OCI-LY7 (cell line): ENCODE results near the gene TCP1.

Experiments used
- EZH2phosphoT487 ChIP-seq: fragments of 200-600 bp; sonication (generic); IDR thresholded peaks from 2 replicates; pipeline ENCODE4 v1.6.1; 2018; ENCODE audit warnings: low read depth, borderline replicate concordance, mild to moderate bottlenecking, mixed run types, antibody characterized with exemption, low read length, moderate library complexity, mixed read lengths
- TF ChIP-seq, protein P1 (sequence below): fragments of 200-600 bp; sonication (generic); conservative IDR thresholded peaks from 2 replicates; pipeline ENCODE4 v1.5.1; 2014; ENCODE audit warnings: mild to moderate bottlenecking, antibody characterized with exemption, low read length, moderate library complexity, mixed read lengths

DNA sequence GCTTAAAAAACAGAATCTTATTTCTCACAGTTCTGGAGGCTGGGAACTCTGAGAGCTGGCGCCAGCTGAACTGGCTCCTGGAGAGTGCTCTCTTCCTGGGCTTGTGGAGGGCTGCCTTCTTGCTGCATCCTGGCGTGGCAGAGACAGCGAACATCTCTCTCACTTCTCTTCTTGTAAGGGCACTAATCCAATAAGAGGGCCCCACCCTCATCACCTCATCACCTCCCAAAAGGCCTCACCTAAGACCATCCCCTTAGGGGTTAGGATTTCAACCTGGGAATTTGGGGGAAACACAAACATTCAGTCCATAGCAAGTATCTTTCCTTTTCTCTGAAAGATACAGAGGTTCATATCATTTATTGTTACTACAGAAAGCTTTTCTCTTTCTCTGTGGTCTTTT is 34.6 kb upstream of the TCP1 start:
- TF ChIP-seq, protein P1, sequence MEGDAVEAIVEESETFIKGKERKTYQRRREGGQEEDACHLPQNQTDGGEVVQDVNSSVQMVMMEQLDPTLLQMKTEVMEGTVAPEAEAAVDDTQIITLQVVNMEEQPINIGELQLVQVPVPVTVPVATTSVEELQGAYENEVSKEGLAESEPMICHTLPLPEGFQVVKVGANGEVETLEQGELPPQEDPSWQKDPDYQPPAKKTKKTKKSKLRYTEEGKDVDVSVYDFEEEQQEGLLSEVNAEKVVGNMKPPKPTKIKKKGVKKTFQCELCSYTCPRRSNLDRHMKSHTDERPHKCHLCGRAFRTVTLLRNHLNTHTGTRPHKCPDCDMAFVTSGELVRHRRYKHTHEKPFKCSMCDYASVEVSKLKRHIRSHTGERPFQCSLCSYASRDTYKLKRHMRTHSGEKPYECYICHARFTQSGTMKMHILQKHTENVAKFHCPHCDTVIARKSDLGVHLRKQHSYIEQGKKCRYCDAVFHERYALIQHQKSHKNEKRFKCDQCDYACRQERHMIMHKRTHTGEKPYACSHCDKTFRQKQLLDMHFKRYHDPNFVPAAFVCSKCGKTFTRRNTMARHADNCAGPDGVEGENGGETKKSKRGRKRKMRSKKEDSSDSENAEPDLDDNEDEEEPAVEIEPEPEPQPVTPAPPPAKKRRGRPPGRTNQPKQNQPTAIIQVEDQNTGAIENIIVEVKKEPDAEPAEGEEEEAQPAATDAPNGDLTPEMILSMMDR, result no peak
- TF ChIP-seq EZH2phosphoT487, result no peak
